H9 (cell line): Measurements from ENCODE around the gene NPAS2. TPM values are rescaled to one million over a fixed set of nuclear protein-coding genes. Genes with fewer than 3 reads are reported as not detected.

Experiments used
- DNase-seq: peaks from one replicate; pipeline ENCODE4 v3.0.0-alpha.2; 2017
- H2AFZ ChIP-seq: one replicate; pipeline ENCODE4 v1.6.1; 2013; ENCODE audit warnings: mild to moderate bottlenecking, low read length, control low read depth, moderate library complexity
- H2AK5ac ChIP-seq: 2 replicates; pipeline ENCODE4 v1.6.1; 2013; ENCODE audit warnings: low read length, control low read depth, mixed read lengths; ENCODE audit not compliant: insufficient read length
- H2BK120ac ChIP-seq: one replicate; pipeline ENCODE4 v1.6.1; 2013; ENCODE audit warnings: low read depth, mild to moderate bottlenecking, low read length, control low read depth, inconsistent platforms; ENCODE audit not compliant: poor library complexity, severe bottlenecking
- H2BK12ac ChIP-seq: 2 replicates; pipeline ENCODE4 v1.6.1; 2013; ENCODE audit warnings: low read length, control low read depth, mixed read lengths, low read depth; ENCODE audit not compliant: insufficient read length
- H2BK15ac ChIP-seq: 2 replicates; pipeline ENCODE4 v1.6.1; 2013; ENCODE audit warnings: low read depth, low read length, control low read depth
- H2BK20ac ChIP-seq: one replicate; pipeline ENCODE4 v1.6.1; 2013; ENCODE audit warnings: low read depth, mild to moderate bottlenecking, low read length, control low read depth, inconsistent platforms; ENCODE audit not compliant: poor library complexity, severe bottlenecking
- H2BK5ac ChIP-seq: 2 replicates; pipeline ENCODE4 v1.6.1; 2013; ENCODE audit warnings: low read length, control low read depth, mixed read lengths; ENCODE audit not compliant: insufficient read length
- H3K14ac ChIP-seq: 2 replicates; pipeline ENCODE4 v1.6.1; 2013; ENCODE audit warnings: low read length, control low read depth; ENCODE audit not compliant: insufficient read depth
- H3K18ac ChIP-seq: 2 replicates; pipeline ENCODE4 v1.6.1; 2013; ENCODE audit warnings: low read depth, mild to moderate bottlenecking, mixed read lengths, low read length, control low read depth; ENCODE audit not compliant: insufficient read length
- H3K23ac ChIP-seq: 2 replicates; pipeline ENCODE4 v1.6.1; 2013; ENCODE audit warnings: low read length, control low read depth, mixed read lengths, low read depth; ENCODE audit not compliant: insufficient read length
- H3K23me2 ChIP-seq: 2 replicates; pipeline ENCODE4 v1.6.1; 2013; ENCODE audit warnings: low read depth, mild to moderate bottlenecking, mixed read lengths, low read length, control low read depth; ENCODE audit not compliant: insufficient read length, poor library complexity, severe bottlenecking
- H3K27ac ChIP-seq: 2 replicates; pipeline ENCODE4 v1.5.1; 2013; ENCODE audit warnings: low read length, control low read depth, mixed read lengths, low read depth; ENCODE audit not compliant: insufficient read length
- H3K27me3 ChIP-seq: 2 replicates; pipeline ENCODE4 v1.6.1; 2013; ENCODE audit warnings: low read length, control low read depth, inconsistent platforms; ENCODE audit not compliant: insufficient read depth
- H3K4ac ChIP-seq: 2 replicates; pipeline ENCODE4 v1.6.1; 2013; ENCODE audit warnings: low read depth, mild to moderate bottlenecking, control low read depth, inconsistent platforms, low read length, moderate library complexity
- H3K4me1 ChIP-seq: 2 replicates; pipeline ENCODE4 v1.6.1; 2013; ENCODE audit warnings: low read length, control low read depth, inconsistent platforms; ENCODE audit not compliant: insufficient read depth
- H3K4me2 ChIP-seq: 2 replicates; pipeline ENCODE4 v1.6.1; 2013; ENCODE audit warnings: low read length, control low read depth, mixed read lengths; ENCODE audit not compliant: insufficient read length, insufficient read depth
- H3K56ac ChIP-seq: 2 replicates; pipeline ENCODE4 v1.6.1; 2013; ENCODE audit warnings: low read depth, mild to moderate bottlenecking, mixed read lengths, low read length, control low read depth; ENCODE audit not compliant: insufficient read length
- H3K79me1 ChIP-seq: 2 replicates; pipeline ENCODE4 v1.6.1; 2013; ENCODE audit warnings: low read depth, mild to moderate bottlenecking, moderate library complexity, low read length, control low read depth, inconsistent platforms; ENCODE audit not compliant: insufficient read depth, poor library complexity, severe bottlenecking
- H3K79me2 ChIP-seq: 2 replicates; pipeline ENCODE4 v1.6.1; 2013; ENCODE audit warnings: low read length, control low read depth, inconsistent platforms; ENCODE audit not compliant: insufficient read depth
- H3K9ac ChIP-seq: 2 replicates; pipeline ENCODE4 v1.6.1; 2013; ENCODE audit warnings: low read length, control low read depth, mixed read lengths; ENCODE audit not compliant: insufficient read length; ENCODE audit errors: extremely low read depth
- H3K9me3 ChIP-seq: one replicate; pipeline ENCODE4 v1.6.1; 2013; ENCODE audit warnings: low read depth, low read length, inconsistent platforms; ENCODE audit not compliant: control insufficient read depth
- H3T11ph ChIP-seq: one replicate; pipeline ENCODE4 v1.6.1; 2013; ENCODE audit warnings: mild to moderate bottlenecking, low read length, control low read depth, inconsistent platforms
- H4K20me1 ChIP-seq: one replicate; pipeline ENCODE4 v1.6.1; 2013; ENCODE audit not compliant: control insufficient read depth, insufficient read length, insufficient read depth
- H4K5ac ChIP-seq: 2 replicates; pipeline ENCODE4 v1.6.1; 2013; ENCODE audit warnings: low read depth, mild to moderate bottlenecking, mixed read lengths, low read length, control low read depth; ENCODE audit not compliant: insufficient read length
- H4K8ac ChIP-seq: replicated peaks from 2 replicates; pipeline ENCODE4 v1.6.1; 2013; ENCODE audit warnings: low read length, control low read depth, mixed read lengths, low read depth; ENCODE audit not compliant: insufficient read length
- H4K91ac ChIP-seq: 2 replicates; pipeline ENCODE4 v1.6.1; 2013; ENCODE audit warnings: low read depth, mild to moderate bottlenecking, moderate library complexity, mixed read lengths, low read length, control low read depth; ENCODE audit not compliant: insufficient read length
- H3K27ac Mint-ChIP-seq, 3 experiments: 2 replicates in 2 of 3; 3 replicates in 1 of 3; pipeline ENCODE4 v1.8.0; 2020 to 2021; ENCODE audit warnings: mixed read lengths in 3 of 3, mild to moderate bottlenecking in 1 of 3, moderate library complexity in 1 of 3
- H3K27me3 Mint-ChIP-seq: 2 replicates; pipeline ENCODE4 v1.8.0; 2021; ENCODE audit warnings: low read depth, mild to moderate bottlenecking, moderate library complexity, mixed read lengths
- H3K36me3 Mint-ChIP-seq, 3 experiments: 2 replicates in 2 of 3; 3 replicates in 1 of 3; pipeline ENCODE4 v1.8.0; 2020 to 2021; ENCODE audit warnings: low read depth in 3 of 3, mixed read lengths in 3 of 3; ENCODE audit not compliant: insufficient read depth in 1 of 3
- H3K4me1 Mint-ChIP-seq, 2 experiments: 2 replicates each; pipeline ENCODE4 v1.8.0; 2020; ENCODE audit warnings: mixed read lengths in 2 of 2
- H3K4me3 Mint-ChIP-seq, 2 experiments: 2 replicates in 1 of 2; 3 replicates in 1 of 2; pipeline ENCODE4 v1.8.0; 2020 to 2021; ENCODE audit warnings: mild to moderate bottlenecking in 2 of 2, mixed read lengths in 2 of 2, moderate library complexity in 1 of 2
- H3K9me3 Mint-ChIP-seq, 2 experiments: 2 replicates in 1 of 2; 3 replicates in 1 of 2; pipeline ENCODE4 v1.8.0; 2020; ENCODE audit warnings: mild to moderate bottlenecking in 2 of 2, mixed read lengths in 2 of 2, moderate library complexity in 1 of 2
- CTCF ChIP-seq: fragments of 200-600 bp; sonication (generic); conservative IDR thresholded peaks from 3 replicates; pipeline ENCODE4 v1.8.0; 2021; ENCODE audit warnings: antibody characterized with exemption, mild to moderate bottlenecking
- whole genome bisulfite sequencing: extraction: QIAGEN DNeasy Blood & Tissue Kit; methylation state at CpG from one replicate; pipeline ENCODE4 v1.1.7; 2013; ENCODE audit warnings: missing lambda C conversion rate, low lambda C conversion rate, mixed read lengths; ENCODE audit not compliant: insufficient read length; ENCODE audit errors: extremely low coverage; 5-methylcytosine and 5-hydroxymethylcytosine counted together
- total RNA-seq: library from RNA; stranded (reverse); gene quantifications from 2 replicates; pipeline ENCODE4 v1.2.1, GENCODE V29; 2021

The NPAS2 gene
- total RNA-seq, 1 experiment from 2014 or later, result 1.3 TPM

- H3K14ac ChIP-seq, result no peak overlapping the region
- no peak overlapping the region for H3K18ac ChIP-seq
- no peaks in the 10 kb centered on the region for H3K23me2 ChIP-seq
- H4K8ac ChIP-seq, result no peak overlapping the region
- H4K20me1 ChIP-seq, result no peaks in the 10 kb centered on the region
- H3K4me1 ChIP-seq, result peaks cover 4% of the 10 kb centered on the region; the same call in 1 of the 2 replicates
- H3K4me3 Mint-ChIP-seq, result no peak overlapping the region
- no CpG with 5 or more reads among the region's 3 CpGs for WGBS
- no peak overlapping the region for H2AFZ ChIP-seq
- H2BK120ac ChIP-seq, result no peak overlapping the region
- H3K4ac ChIP-seq, result no peak overlapping the region
- H2AK5ac ChIP-seq, result no peak overlapping the region
- H4K91ac ChIP-seq, result no peak overlapping the region
- TF ChIP-seq CTCF, result no peak
- H2BK15ac ChIP-seq, result no peak overlapping the region
- H3K79me1 ChIP-seq, result no peaks in the 10 kb centered on the region
- no peak overlapping the region for H3K27ac Mint-ChIP-seq
- H3K79me2 ChIP-seq, result no peaks in the 10 kb centered on the region
- H3K4me1 Mint-ChIP-seq, result peaks cover 21 to 23% of the 10 kb centered on the region in 2 experiments
- no peak overlapping the region for H3T11ph ChIP-seq
- no peak overlapping the region for H3K4me2 ChIP-seq
- no peaks in the 10 kb centered on the region for H3K27me3 ChIP-seq
- no peaks in the 10 kb centered on the region for H3K9me3 ChIP-seq
- H3K9me3 Mint-ChIP-seq, result no peaks in the 10 kb centered on the region
- H2BK12ac ChIP-seq, result no peak overlapping the region
- no peak overlapping the region for H4K5ac ChIP-seq
- no peak overlapping the region for H2BK5ac ChIP-seq
- H3K9ac ChIP-seq, result no peak overlapping the region
- DNase-seq, result no peak
- H3K36me3 Mint-ChIP-seq, result peaks cover 0 to 2% (median 0%) of the 10 kb centered on the region in 3 experiments; a peak in 1 of 7 replicates
- H3K23ac ChIP-seq, result no peak overlapping the region
- H3K27me3 Mint-ChIP-seq, result no peaks in the 10 kb centered on the region; the same call in 1 of the 2 replicates
- no peak overlapping the region for H3K56ac ChIP-seq
- no peak overlapping the region for H3K27ac ChIP-seq
- H2BK20ac ChIP-seq, result no peak overlapping the region
These were observed 75.5 kb downstream of the NPAS2 start for GRCh38 chr2:100895402-100895801.
